ENCODE results near the gene TTC7B. TPM values are rescaled to one million over a fixed set of nuclear protein-coding genes. Genes with fewer than 3 reads are reported as not detected.

The TTC7B gene
- total and polyA plus RNA-seq, 2 donors (not counting 1 experiment from before 2014, with no cell fraction given) = 0.36 to 3.2 TPM

DNA sequence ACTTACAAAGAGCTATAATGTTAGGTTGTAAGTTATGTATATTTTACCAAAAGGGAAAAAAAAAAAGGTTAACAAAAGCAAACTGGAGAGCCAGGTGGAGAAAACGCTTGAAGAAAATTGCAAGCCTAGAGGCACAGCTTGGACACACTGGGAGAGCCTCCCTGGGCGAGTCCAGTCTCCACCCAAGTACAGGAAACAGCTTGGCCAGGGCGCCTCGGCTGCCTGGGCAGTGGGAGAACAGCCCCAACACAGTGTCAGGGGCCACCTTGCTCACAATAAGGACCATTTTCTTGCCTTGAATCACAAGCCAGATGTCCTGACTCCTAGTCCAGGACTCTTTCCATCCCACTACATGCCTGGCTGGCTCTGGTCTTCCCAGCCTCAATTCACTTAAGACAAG, 33.3 kb downstream of the TTC7B start:
- POLR2A ChIA-PET = no interaction called here

DNA sequence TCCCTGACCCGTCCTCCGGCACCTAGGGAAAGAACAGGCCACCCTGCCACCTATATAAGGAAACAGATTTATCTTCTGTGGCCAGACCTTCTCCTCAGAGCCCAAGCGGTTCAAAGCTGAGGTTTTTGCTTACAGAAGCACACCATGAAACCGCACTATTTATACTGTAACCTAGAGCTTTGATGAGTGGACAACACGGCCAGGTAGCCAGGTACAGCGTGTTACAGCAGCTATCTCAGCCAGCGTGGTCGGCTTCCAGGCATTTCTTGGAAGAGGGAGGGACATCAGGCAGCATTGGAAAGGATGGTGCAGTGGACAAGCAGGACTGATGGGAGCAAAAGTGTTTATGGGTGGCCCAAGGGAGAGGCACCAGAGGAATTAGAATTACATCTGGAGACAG, 34.4 kb downstream of the TTC7B start:
- TF ChIP-seq EZH2 (IDR thresholded peaks at IDR 0.05; ENCODE audit: borderline replicate concordance, insufficient read depth, low read depth, low read length, poor library complexity, severe bottlenecking) = no peak
- TF ChIP-seq, protein P1, sequence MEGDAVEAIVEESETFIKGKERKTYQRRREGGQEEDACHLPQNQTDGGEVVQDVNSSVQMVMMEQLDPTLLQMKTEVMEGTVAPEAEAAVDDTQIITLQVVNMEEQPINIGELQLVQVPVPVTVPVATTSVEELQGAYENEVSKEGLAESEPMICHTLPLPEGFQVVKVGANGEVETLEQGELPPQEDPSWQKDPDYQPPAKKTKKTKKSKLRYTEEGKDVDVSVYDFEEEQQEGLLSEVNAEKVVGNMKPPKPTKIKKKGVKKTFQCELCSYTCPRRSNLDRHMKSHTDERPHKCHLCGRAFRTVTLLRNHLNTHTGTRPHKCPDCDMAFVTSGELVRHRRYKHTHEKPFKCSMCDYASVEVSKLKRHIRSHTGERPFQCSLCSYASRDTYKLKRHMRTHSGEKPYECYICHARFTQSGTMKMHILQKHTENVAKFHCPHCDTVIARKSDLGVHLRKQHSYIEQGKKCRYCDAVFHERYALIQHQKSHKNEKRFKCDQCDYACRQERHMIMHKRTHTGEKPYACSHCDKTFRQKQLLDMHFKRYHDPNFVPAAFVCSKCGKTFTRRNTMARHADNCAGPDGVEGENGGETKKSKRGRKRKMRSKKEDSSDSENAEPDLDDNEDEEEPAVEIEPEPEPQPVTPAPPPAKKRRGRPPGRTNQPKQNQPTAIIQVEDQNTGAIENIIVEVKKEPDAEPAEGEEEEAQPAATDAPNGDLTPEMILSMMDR (IDR thresholded peaks at IDR 0.05) = no peak
- POLR2A ChIA-PET = no interaction called here
- Histone ChIP-seq H3K79me2 (ENCODE audit: control insufficient read depth, insufficient read depth, low read length) (no peaks in the 10 kb centered on the region), H4K20me1 (ENCODE audit: control insufficient read depth, insufficient read depth, low read length, poor library complexity, severe bottlenecking) (no peaks in the 10 kb centered on the region), H3K27me3 (replicated peaks in 1 of 4; ENCODE audit: control extremely low read depth in 1 of 4, control insufficient read depth in 3 of 4, insufficient read depth in 4 of 4, low read length in 3 of 4) (no peaks in the 10 kb centered on the region), H3K4me2 (replicated peaks; ENCODE audit: low read depth, low read length, poor library complexity, severe bottlenecking) (no peak overlapping the region), H3K27ac (ENCODE audit: low read length in 2 of 2) (no peak overlapping the region), H3K9me3 (ENCODE audit: control extremely low read depth in 1 of 3, control insufficient read depth in 2 of 3, insufficient read depth in 1 of 3, low read length in 2 of 3) (no peaks in the 10 kb centered on the region), H3K4me1 (ENCODE audit: control insufficient read depth in 2 of 2, insufficient read depth in 2 of 2, low read length in 2 of 2) (no peaks in the 10 kb centered on the region), H3K9ac (ENCODE audit: low read length) (no peak overlapping the region), H2AFZ (ENCODE audit: insufficient read depth, low read depth, low read length, poor library complexity, severe bottlenecking) (no peak overlapping the region), H3K36me3 (replicated peaks in 1 of 2; ENCODE audit: control extremely low read depth in 1 of 2, control insufficient read depth in 1 of 2, extremely low read depth in 1 of 2, insufficient read depth in 2 of 2, low read length in 1 of 2) (no peaks in the 10 kb centered on the region), H3K4me3 (ENCODE audit: control extremely low read depth in 1 of 5, extremely low read depth in 1 of 5, insufficient read depth in 1 of 5, low read depth in 2 of 5, low read length in 4 of 5) (no peak overlapping the region)
- intact Hi-C loops (cut with micrococcal nuclease) = no loop called here
- no peak for ATAC-seq (ENCODE audit: low read depth)
- 92% methylated on average over 6 of the region's 8 CpGs for WGBS (ENCODE audit: insufficient coverage)
- H3K4me3 Mint-ChIP-seq = no peak overlapping the region
- DNase-seq = no peak
- H3K27ac Mint-ChIP-seq = no peak overlapping the region
- H3K4me1 Mint-ChIP-seq = no peaks in the 10 kb centered on the region
- no peaks in the 10 kb centered on the region for H3K27me3 Mint-ChIP-seq
- H3K9me3 Mint-ChIP-seq (ENCODE audit: insufficient read depth) = no peaks in the 10 kb centered on the region
- CTCF ChIA-PET = no interaction called here

More for the DNA sequence above, 33.3 kb downstream of the TTC7B start:
- TF ChIP-seq, protein P1 (IDR thresholded peaks at IDR 0.05) = no peak
- TF ChIP-seq EZH2 (IDR thresholded peaks at IDR 0.05; ENCODE audit: borderline replicate concordance, insufficient read depth, low read depth, low read length, poor library complexity, severe bottlenecking) = no peak
- no peak overlapping the region for H3K27ac ChIP-seq (ENCODE audit: low read length in 2 of 2)
- H2AFZ ChIP-seq (ENCODE audit: insufficient read depth, low read depth, low read length, poor library complexity, severe bottlenecking) = no peak overlapping the region
- H3K27me3 ChIP-seq (replicated peaks in 1 of 4; ENCODE audit: control extremely low read depth in 1 of 4, control insufficient read depth in 3 of 4, insufficient read depth in 4 of 4, low read length in 3 of 4) = no peaks in the 10 kb centered on the region
- DNase-seq (no peak), ATAC-seq (ENCODE audit: low read depth) (no peak)
- CTCF ChIA-PET = no interaction called here
- no peaks in the 10 kb centered on the region for H3K79me2 ChIP-seq (ENCODE audit: control insufficient read depth, insufficient read depth, low read length)
- H3K4me3 ChIP-seq (ENCODE audit: control extremely low read depth in 1 of 5, extremely low read depth in 1 of 5, insufficient read depth in 1 of 5, low read depth in 2 of 5, low read length in 4 of 5) = no peak overlapping the region
- H3K36me3 ChIP-seq (replicated peaks in 1 of 2; ENCODE audit: control extremely low read depth in 1 of 2, control insufficient read depth in 1 of 2, extremely low read depth in 1 of 2, insufficient read depth in 2 of 2, low read length in 1 of 2) = no peaks in the 10 kb centered on the region
- no peaks in the 10 kb centered on the region for H3K4me1 ChIP-seq (ENCODE audit: control insufficient read depth in 2 of 2, insufficient read depth in 2 of 2, low read length in 2 of 2)
- intact Hi-C loops (cut with micrococcal nuclease) = no loop called here
- H3K9me3 ChIP-seq (ENCODE audit: control extremely low read depth in 1 of 3, control insufficient read depth in 2 of 3, insufficient read depth in 1 of 3, low read length in 2 of 3) = no peaks in the 10 kb centered on the region
- no peaks in the 10 kb centered on the region for H4K20me1 ChIP-seq (ENCODE audit: control insufficient read depth, insufficient read depth, low read length, poor library complexity, severe bottlenecking)
- H3K4me3 Mint-ChIP-seq = no peak overlapping the region
- H3K9ac ChIP-seq (ENCODE audit: low read length) = no peak overlapping the region
- H3K4me2 ChIP-seq (replicated peaks; ENCODE audit: low read depth, low read length, poor library complexity, severe bottlenecking) = no peak overlapping the region
- no peak overlapping the region for H3K27ac Mint-ChIP-seq
- H3K9me3 Mint-ChIP-seq (ENCODE audit: insufficient read depth) = no peaks in the 10 kb centered on the region
- 86% methylated on average over 4 of the region's 4 CpGs for WGBS (ENCODE audit: insufficient coverage)
- H3K27me3 Mint-ChIP-seq = no peaks in the 10 kb centered on the region
- no peaks in the 10 kb centered on the region for H3K4me1 Mint-ChIP-seq
